Pancreas (tissue), 10 donors: ENCODE results near the gene SWAP70. TPM values are rescaled to one million over a fixed set of nuclear protein-coding genes. Genes with fewer than 3 reads are reported as not detected.

ENCODE experiments used
- ATAC-seq, 4 donors: fragments of 200-7000 bp; cut with Tn5 transposase; one replicate each; pipeline versions ENCODE4 v1.8.0 to v1.9.1; 2020; ENCODE audit warnings: mild to moderate bottlenecking in 4 of 4, moderate library complexity in 4 of 4
- DNase-seq, 6 donors: peaks; one replicate each; pipeline ENCODE4 v3.0.0-alpha.2; 2020
- FAIRE-seq: peaks from 2 replicates; lab custom pipeline; 2012; peaks lifted over from hg19 to GRCh38; lab: Jason Lieb, UNC
- H3K27ac ChIP-seq, 4 donors: fragments of 200-600 bp; sonication (generic); 1 replicate in 3 of 4; 2 replicates in 1 of 4; pipeline versions ENCODE4 v1.5.0 to v1.8.0; 2020
- H3K27me3 ChIP-seq, 4 donors: fragments of 200-600 bp; one replicate each; pipeline ENCODE4 v1.8.0; 2021
- H3K36me3 ChIP-seq, 3 donors: fragments of 200-600 bp; sonication (generic) in 1 of 3; one replicate each; pipeline versions ENCODE4 v1.5.0 to v1.8.0; 2020 to 2021
- H3K4me1 ChIP-seq, 3 donors: fragments of 200-600 bp; one replicate each; pipeline ENCODE4 v1.8.0; 2021
- H3K4me3 ChIP-seq, 4 donors: fragments of 200-600 bp; sonication (generic) in 2 of 4; one replicate each; pipeline versions ENCODE4 v1.5.0 to v1.8.0; 2020 to 2021
- H3K9me3 ChIP-seq, 4 donors: fragments of 200-600 bp; one replicate each; pipeline ENCODE4 v1.8.0; 2021
- WGBS, 2 donors: extraction: QIAGEN DNeasy Blood & Tissue Kit; methylation state at CpG; one replicate each; pipeline ENCODE4 v1.1.7; 2013; 5-methylcytosine and 5-hydroxymethylcytosine counted together
- intact Hi-C, 3 donors: fragments of 100-400 bp; cut with DNase I; formaldehyde crosslinking; loops; one replicate each; pipeline versions ENCODE4 v1.11.1 to v1.14.2; 2022
- polyA plus RNA-seq, 2 donors: library from polyadenylated mRNA; stranded (reverse); fragments of 200-250 nt; gene quantifications; one replicate each; pipeline ENCODE4 v1.2.3, GENCODE V29; 2013
- total RNA-seq, 6 donors: library from RNA; stranded (reverse); fragmentation: NEBNext Ultra II Directional in 4 of 6; extraction: Animal tissue kit (Norgen Biotek cat#: 25700) in 4 of 6; gene quantifications; one replicate each; pipeline versions ENCODE4 v1.2.1 to v1.2.4, GENCODE V29; 2021 to 2023
- TF ChIP-seq, protein P1 (sequence below), 4 donors: fragments of 200-600 bp; sonication (generic) in 3 of 4; IDR thresholded peaks; one replicate each; pipeline versions ENCODE4 v1.5.0 to v1.8.0; 2021; ENCODE audit warnings: antibody characterized with exemption in 4 of 4
- donor health status: healthy with polysubstance abuse.
- donor health status: DM: no; HTN: no; CAD: no; lungs with moderate emphysema.
- donor health status: DM: no; HTN: no; CAD: no.
- donor health status: control.
- donor health status: control.
- donor health status: Bipolar disorder and iron deficiency.
- donor health status: DM: yes; HTN: yes; CAD: no.
- donor health status: DM: no; HTN: no; CAD: no.
- donor health status: DM: no; HTN: no; CAD: no.
- donor health status: DM: yes; HTN: yes; CAD: no.

Gene SWAP70
- total and polyA plus RNA-seq, 8 donors, result 4.8 to 22.3 (median 10.3) TPM

DNA sequence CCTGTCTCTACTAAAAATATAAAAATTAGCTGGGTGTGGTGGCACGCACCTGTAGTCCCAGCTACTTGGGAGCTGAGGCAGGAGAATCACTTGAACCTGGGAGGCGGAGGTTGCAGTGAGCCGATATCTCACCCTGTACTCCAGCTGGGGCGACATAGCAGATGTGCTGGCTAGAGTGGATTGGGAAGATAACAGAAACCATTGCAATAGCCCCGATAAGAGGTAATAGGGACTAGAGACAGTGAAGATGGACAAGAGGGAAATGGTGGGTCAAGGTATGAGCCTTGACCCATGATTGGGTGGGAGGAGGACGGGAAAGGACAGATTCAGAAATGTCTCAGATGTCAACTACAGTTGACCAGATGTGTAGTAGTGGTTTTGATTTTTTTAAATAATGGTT lies 6.1 kb downstream of the SWAP70 start:
- H3K27me3 ChIP-seq, result no peaks in the 10 kb centered on the region
- intact Hi-C loops, result no loop called here

DNA sequence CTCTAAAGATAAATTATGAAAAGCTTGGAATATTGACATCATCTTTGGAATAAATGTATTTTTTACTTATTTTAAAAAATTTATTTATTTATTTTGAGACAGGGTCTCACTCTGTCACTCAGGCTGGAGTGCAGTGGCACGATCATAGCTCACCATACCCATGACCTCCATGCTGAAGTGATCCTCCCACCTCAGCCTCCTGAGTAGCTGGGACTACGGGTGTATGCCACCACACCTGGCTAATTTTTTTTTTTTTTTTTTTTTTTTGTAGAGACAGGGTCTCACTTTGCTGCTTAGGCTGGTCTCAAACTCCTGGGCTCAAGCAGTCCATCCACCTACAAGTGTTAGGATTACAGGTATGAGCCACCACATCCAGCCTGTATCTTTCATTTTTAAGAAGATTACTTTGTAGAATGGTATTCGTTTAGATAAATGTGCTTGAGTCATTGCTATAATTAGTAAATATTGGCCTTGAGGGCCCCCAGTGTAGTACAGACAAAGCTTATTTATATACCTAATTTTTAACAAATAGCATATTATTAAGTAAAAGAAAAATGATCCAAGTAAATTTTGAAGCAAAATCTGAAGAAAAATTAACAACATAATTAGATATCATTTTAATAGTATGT lies 8.5 kb downstream of the SWAP70 start:
- H3K9me3 ChIP-seq, result no peaks in the 10 kb centered on the region

More for the DNA sequence above, 6.1 kb downstream of the SWAP70 start:
- Histone ChIP-seq H3K27ac (no peak overlapping the region), H3K4me3 (no peak overlapping the region), H3K9me3 (no peaks in the 10 kb centered on the region), H3K36me3 (no peaks in the 10 kb centered on the region), H3K4me1 (no peaks in the 10 kb centered on the region)
- TF ChIP-seq, protein P1, sequence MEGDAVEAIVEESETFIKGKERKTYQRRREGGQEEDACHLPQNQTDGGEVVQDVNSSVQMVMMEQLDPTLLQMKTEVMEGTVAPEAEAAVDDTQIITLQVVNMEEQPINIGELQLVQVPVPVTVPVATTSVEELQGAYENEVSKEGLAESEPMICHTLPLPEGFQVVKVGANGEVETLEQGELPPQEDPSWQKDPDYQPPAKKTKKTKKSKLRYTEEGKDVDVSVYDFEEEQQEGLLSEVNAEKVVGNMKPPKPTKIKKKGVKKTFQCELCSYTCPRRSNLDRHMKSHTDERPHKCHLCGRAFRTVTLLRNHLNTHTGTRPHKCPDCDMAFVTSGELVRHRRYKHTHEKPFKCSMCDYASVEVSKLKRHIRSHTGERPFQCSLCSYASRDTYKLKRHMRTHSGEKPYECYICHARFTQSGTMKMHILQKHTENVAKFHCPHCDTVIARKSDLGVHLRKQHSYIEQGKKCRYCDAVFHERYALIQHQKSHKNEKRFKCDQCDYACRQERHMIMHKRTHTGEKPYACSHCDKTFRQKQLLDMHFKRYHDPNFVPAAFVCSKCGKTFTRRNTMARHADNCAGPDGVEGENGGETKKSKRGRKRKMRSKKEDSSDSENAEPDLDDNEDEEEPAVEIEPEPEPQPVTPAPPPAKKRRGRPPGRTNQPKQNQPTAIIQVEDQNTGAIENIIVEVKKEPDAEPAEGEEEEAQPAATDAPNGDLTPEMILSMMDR (IDR thresholded peaks at IDR 0.05), result no peak
- FAIRE-seq (no peak), DNase-seq (no peak), ATAC-seq (no peak)
- 93 to 96% methylated on average over 6 of the region's 6 CpGs for whole genome bisulfite sequencing, 2 donors

DNA sequence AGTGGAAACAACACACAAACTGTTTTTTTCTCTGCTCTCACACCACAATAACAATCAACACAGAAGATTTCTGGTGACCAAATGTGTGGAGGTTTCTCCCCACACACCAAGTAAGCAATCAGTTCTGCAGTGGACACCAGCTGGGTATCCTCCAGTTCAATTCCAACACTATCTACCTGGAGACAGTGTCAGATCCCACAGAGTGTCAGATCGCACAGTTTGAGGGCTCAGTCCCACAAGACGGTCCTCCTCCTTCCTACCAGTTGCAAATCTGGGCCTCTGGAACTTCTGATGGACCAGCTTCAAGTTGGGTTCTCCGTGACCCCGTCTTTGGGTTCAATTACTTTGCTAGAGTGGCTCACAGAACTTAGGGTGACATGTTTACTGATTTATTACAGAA lies 9.0 kb downstream of the SWAP70 start:
- TF ChIP-seq, protein P1 (IDR thresholded peaks at IDR 0.05), result no peak
- no peaks in the 10 kb centered on the region for H3K36me3 ChIP-seq
- no peak overlapping the region for H3K4me3 ChIP-seq
- FAIRE-seq, result no peak
- DNase-seq, result no peak
- no peak for ATAC-seq
- no peaks in the 10 kb centered on the region for H3K9me3 ChIP-seq
- no peaks in the 10 kb centered on the region for H3K27me3 ChIP-seq
- H3K4me1 ChIP-seq, result no peaks in the 10 kb centered on the region
- 94 to 98% methylated on average over 4 of the region's 4 CpGs for WGBS, 2 donors
- intact Hi-C loops, result no loop called here
- no peak overlapping the region for H3K27ac ChIP-seq

More for the DNA sequence above, 8.5 kb downstream of the SWAP70 start:
- ATAC-seq (no peak), FAIRE-seq (no peak), DNase-seq (no peak)
- WGBS, 2 donors, result 81% methylated on average over 3 of the region's 3 CpGs
- no peak overlapping the region for H3K4me3 ChIP-seq
- no peaks in the 10 kb centered on the region for H3K27me3 ChIP-seq
- no peaks in the 10 kb centered on the region for H3K4me1 ChIP-seq
- intact Hi-C loops, result no loop called here
- TF ChIP-seq, protein P1 (IDR thresholded peaks at IDR 0.05), result no peak
- no peak overlapping the region for H3K27ac ChIP-seq
- H3K36me3 ChIP-seq, result no peaks in the 10 kb centered on the region

DNA sequence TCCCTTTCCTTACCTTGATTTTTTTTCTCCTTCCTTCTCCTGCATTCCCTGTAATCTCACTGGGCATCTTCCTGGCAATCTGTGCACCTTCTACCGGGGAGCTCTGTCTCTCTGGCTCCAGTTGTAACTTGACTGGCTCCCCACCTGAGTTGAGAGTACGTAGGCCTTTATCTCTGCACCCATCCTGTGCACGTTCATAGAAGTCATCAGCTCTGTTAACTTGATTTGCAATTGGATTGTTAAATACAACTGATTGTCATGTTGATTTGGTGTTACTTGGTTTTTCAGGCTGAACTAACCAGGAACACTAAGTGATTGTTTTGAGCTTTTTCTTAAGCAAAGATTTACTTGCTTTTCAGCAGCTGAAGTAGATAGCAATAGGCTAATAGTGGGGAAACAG lies 11.8 kb downstream of the SWAP70 start:
- no peaks in the 10 kb centered on the region for H3K27me3 ChIP-seq
- FAIRE-seq (no peak), ATAC-seq (no peak), DNase-seq (no peak)
- no peak overlapping the region for H3K27ac ChIP-seq
- H3K4me1 ChIP-seq, result no peaks in the 10 kb centered on the region
- 41 to 46% methylated on average over 3 of the region's 3 CpGs for WGBS, 2 donors
- intact Hi-C loops, result no loop called here
- no peak overlapping the region for H3K4me3 ChIP-seq
- no peaks in the 10 kb centered on the region for H3K9me3 ChIP-seq
- no peaks in the 10 kb centered on the region for H3K36me3 ChIP-seq
- TF ChIP-seq, protein P1 (IDR thresholded peaks at IDR 0.05), result no peak

DNA sequence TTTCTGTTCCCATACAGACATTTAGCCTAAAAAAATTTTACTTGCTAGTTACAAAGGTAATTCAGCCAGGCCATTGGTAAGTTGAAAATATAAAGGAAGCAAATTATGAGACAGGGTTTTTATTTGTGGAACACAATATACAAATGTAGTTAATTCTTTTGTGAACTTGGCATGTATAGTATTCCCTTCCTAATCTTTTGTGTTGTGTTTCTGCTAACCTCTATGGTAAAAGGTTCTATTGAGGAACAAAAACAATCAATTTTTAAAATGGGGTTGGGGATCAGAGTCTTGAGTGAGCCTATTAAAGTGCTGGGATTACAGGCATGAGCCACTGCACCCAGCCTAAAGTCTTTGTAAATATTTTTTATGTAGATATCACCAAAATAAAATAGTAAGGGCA lies 14.1 kb downstream of the SWAP70 start:
- TF ChIP-seq, protein P1 (IDR thresholded peaks at IDR 0.05), result no peak
- Histone ChIP-seq H3K36me3 (no peaks in the 10 kb centered on the region), H3K4me3 (no peak overlapping the region), H3K9me3 (no peaks in the 10 kb centered on the region), H3K27ac (no peak overlapping the region), H3K4me1 (no peaks in the 10 kb centered on the region), H3K27me3 (no peaks in the 10 kb centered on the region)
- DNase-seq (no peak), FAIRE-seq (no peak), ATAC-seq (no peak)
- intact Hi-C loops, result no loop called here
